Measurements from ENCODE around the gene CDKN2B-AS1. TPM values are rescaled to one million over a fixed set of nuclear protein-coding genes. Genes with fewer than 3 reads are reported as not detected.
A peak's percentile ranks its signal among the peaks of the same experiment; 100 is the strongest.

The CDKN2B-AS1 gene
- total and polyA plus RNA-seq, 2 experiments from 2014 or later: 0.61 to 4.1 TPM

DNA sequence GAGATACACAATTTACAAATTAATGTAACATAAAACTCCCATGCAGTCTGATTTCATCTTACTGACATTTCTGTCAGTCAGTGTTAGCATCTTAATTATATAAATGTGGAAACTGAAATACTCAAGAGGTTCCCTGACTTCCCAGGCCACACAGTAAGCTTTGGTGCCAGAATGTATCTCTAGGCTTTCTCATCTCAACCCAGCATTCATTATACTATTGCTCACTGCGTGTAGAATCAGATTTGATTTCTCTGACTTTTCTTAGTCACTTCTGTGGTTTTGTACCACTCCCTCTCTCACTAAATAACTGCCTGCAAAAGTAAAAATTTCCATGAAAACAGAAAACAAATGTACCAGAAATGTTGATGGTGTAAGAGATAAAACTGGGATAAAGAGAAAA lies 46.2 kb downstream of the CDKN2B-AS1 start:
- H3K4me3 ChIP-seq: peak overlapping the region; percentile 5; the same call in 1 of the 2 replicates
- H3K9ac ChIP-seq: peak overlapping the region; percentile 36; the same call in 1 of the 2 replicates
- no peak overlapping the region for H2AFZ ChIP-seq
- in situ Hi-C loops (cut with MboI): no loop called here
- H3K9me3 ChIP-seq (ENCODE audit: low read depth): no peaks in the 10 kb centered on the region
- H3K27ac ChIP-seq: peak overlapping the region; percentile 79
- H3K9me2 ChIP-seq (ENCODE audit: insufficient read depth): no peaks in the 10 kb centered on the region
- H3K4me1 ChIP-seq (ENCODE audit: insufficient read depth): peaks cover 62% of the 10 kb centered on the region
- H3F3A ChIP-seq (ENCODE audit: insufficient read depth): peaks cover 37% of the 10 kb centered on the region
- H3K27me3 ChIP-seq (replicated peaks; ENCODE audit: insufficient read depth): no peaks in the 10 kb centered on the region
- no peaks in the 10 kb centered on the region for H4K20me1 ChIP-seq (ENCODE audit: insufficient read depth)
- WGBS, 2 experiments (ENCODE audit: low coverage in 1 of 2, low lambda C conversion rate in 2 of 2, missing lambda C conversion rate in 2 of 2): 0 to 4% methylated on average over 1 of the region's 1 CpG
- no peaks in the 10 kb centered on the region for H3K36me3 ChIP-seq (ENCODE audit: low read depth)
- DNase-seq: peak; percentile 90
- 0 out of 2 replicates have a peak, but pooled peaks have one; percentile 63 for TF ChIP-seq EZH2phosphoT487 (IDR thresholded peaks at IDR 0.05; ENCODE audit: insufficient read depth, low read depth)
- TF ChIP-seq EZH2 (IDR thresholded peaks at IDR 0.05; ENCODE audit: insufficient read depth, poor library complexity, severe bottlenecking): no peak
- H3K4me2 ChIP-seq (ENCODE audit: unreplicated experiment): peak overlapping the region; percentile 45
- H3K79me2 ChIP-seq (ENCODE audit: insufficient read depth): no peaks in the 10 kb centered on the region

DNA sequence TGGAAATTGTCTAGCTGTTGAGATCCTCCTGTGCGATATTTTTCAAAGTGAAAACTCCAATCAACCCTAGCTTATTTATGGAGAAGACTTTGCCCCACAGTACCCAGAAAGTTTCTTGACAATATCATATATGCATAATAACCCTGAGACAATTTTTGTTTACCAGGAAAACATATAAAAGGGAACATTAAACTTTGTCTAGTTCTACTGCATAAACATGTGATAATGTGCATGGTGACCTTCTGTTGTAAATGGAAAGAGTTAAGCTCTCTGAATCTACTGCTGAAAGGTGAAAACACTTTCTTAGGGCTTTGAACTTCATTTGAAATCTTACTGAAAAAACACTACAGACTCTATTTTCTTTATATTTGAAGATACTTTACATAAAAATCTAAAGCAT lies 46.8 kb downstream of the CDKN2B-AS1 start:
- DNase-seq: peak; percentile 4
- Histone ChIP-seq H3K4me1 (ENCODE audit: insufficient read depth) (peaks cover 59% of the 10 kb centered on the region), H3K4me2 (ENCODE audit: unreplicated experiment) (peak overlapping the region; percentile 41), H4K20me1 (ENCODE audit: insufficient read depth) (no peaks in the 10 kb centered on the region), H3K4me3 (peak overlapping the region; percentile 5; the same call in 1 of the 2 replicates), H3K9ac (0 out of 2 replicates have a peak overlapping the region, but pooled peaks have one; percentile 36), H2AFZ (no peak overlapping the region), H3F3A (ENCODE audit: insufficient read depth) (peaks cover 37% of the 10 kb centered on the region), H3K9me3 (ENCODE audit: low read depth) (no peaks in the 10 kb centered on the region), H3K27me3 (replicated peaks; ENCODE audit: insufficient read depth) (no peaks in the 10 kb centered on the region), H3K9me2 (ENCODE audit: insufficient read depth) (no peaks in the 10 kb centered on the region), H3K36me3 (ENCODE audit: low read depth) (no peaks in the 10 kb centered on the region), H3K79me2 (ENCODE audit: insufficient read depth) (no peaks in the 10 kb centered on the region), H3K27ac (peak overlapping the region; percentile 79)
- 97 to 100% methylated on average over 1 of the region's 1 CpG for WGBS, 2 experiments (ENCODE audit: low coverage in 1 of 2, low lambda C conversion rate in 2 of 2, missing lambda C conversion rate in 2 of 2)
- in situ Hi-C loops (cut with MboI): no loop called here
- TF ChIP-seq EZH2 (IDR thresholded peaks at IDR 0.05; ENCODE audit: insufficient read depth, poor library complexity, severe bottlenecking) (no peak), EZH2phosphoT487 (IDR thresholded peaks at IDR 0.05; ENCODE audit: insufficient read depth, low read depth) (no peak)

DNA sequence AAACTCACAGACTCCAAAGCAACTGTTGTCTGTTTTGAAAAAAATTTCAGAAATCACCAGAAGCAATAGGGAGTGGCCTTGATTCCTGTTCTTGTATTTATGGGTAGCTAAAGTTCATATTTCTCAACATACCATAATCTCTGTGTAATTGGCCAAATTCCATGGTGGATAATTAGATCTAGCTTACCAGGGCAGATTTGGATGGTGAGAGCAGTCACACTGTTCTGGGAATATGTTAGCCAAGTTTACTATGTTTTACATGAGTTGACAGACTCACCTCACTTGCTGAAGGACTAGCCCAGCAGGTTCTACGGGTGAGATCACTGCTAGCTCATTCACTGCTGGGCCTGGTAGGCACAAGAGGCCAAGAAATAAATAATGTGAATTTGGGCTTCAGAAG lies 47.2 kb downstream of the CDKN2B-AS1 start:
- Histone ChIP-seq H3K27me3 (replicated peaks; ENCODE audit: insufficient read depth) (no peaks in the 10 kb centered on the region), H3K79me2 (ENCODE audit: insufficient read depth) (no peaks in the 10 kb centered on the region), H3K27ac (peak overlapping the region; percentile 79), H3K4me2 (ENCODE audit: unreplicated experiment) (peak overlapping the region; percentile 41), H3F3A (ENCODE audit: insufficient read depth) (peaks cover 37% of the 10 kb centered on the region), H3K36me3 (ENCODE audit: low read depth) (no peaks in the 10 kb centered on the region), H3K4me3 (no peak overlapping the region), H4K20me1 (ENCODE audit: insufficient read depth) (no peaks in the 10 kb centered on the region), H3K4me1 (ENCODE audit: insufficient read depth) (peaks cover 59% of the 10 kb centered on the region), H2AFZ (no peak overlapping the region), H3K9me3 (ENCODE audit: low read depth) (no peaks in the 10 kb centered on the region), H3K9ac (no peak overlapping the region), H3K9me2 (ENCODE audit: insufficient read depth) (no peaks in the 10 kb centered on the region)
- DNase-seq: peak; percentile 47
- WGBS, 2 experiments (ENCODE audit: low coverage in 1 of 2, low lambda C conversion rate in 2 of 2, missing lambda C conversion rate in 2 of 2): 92 to 95% methylated on average over 1 of the region's 1 CpG
- in situ Hi-C loops (cut with MboI): no loop called here
- TF ChIP-seq EZH2phosphoT487 (IDR thresholded peaks at IDR 0.05; ENCODE audit: insufficient read depth, low read depth) (no peak), EZH2 (IDR thresholded peaks at IDR 0.05; ENCODE audit: insufficient read depth, poor library complexity, severe bottlenecking) (no peak)

DNA sequence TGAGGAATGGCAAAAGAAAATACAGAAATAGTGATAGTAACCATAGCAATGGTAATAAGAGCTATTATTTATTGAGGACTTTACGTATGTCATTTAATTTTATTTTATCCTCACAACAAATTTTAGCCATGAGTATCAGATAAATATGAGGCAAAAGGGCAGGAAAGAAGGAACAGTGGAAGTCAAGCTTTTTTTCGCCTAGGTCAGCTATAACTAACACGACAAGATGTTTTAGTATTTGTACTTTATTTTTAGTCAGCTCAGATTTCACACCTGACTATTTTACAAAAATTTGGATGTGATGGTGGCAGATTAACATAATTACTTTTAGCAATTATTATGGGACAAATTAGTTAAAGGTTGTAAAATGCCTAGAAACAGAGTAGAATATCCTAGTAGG lies 49.3 kb downstream of the CDKN2B-AS1 start:
- no peaks in the 10 kb centered on the region for H3K9me2 ChIP-seq (ENCODE audit: insufficient read depth)
- in situ Hi-C loops (cut with MboI): no loop called here
- no peak overlapping the region for H3K4me2 ChIP-seq (ENCODE audit: unreplicated experiment)
- H3K36me3 ChIP-seq (ENCODE audit: low read depth): no peaks in the 10 kb centered on the region
- H3K27me3 ChIP-seq (replicated peaks; ENCODE audit: insufficient read depth): no peaks in the 10 kb centered on the region
- no peak overlapping the region for H2AFZ ChIP-seq
- no peaks in the 10 kb centered on the region for H3K79me2 ChIP-seq (ENCODE audit: insufficient read depth)
- H3K4me1 ChIP-seq (ENCODE audit: insufficient read depth): peaks cover 44% of the 10 kb centered on the region
- H3K27ac ChIP-seq: no peak overlapping the region
- TF ChIP-seq EZH2phosphoT487 (IDR thresholded peaks at IDR 0.05; ENCODE audit: insufficient read depth, low read depth) (no peak), EZH2 (IDR thresholded peaks at IDR 0.05; ENCODE audit: insufficient read depth, poor library complexity, severe bottlenecking) (no peak)
- no peak overlapping the region for H3K9ac ChIP-seq
- no peak for DNase-seq
- WGBS, 2 experiments (ENCODE audit: low coverage in 1 of 2, low lambda C conversion rate in 2 of 2, missing lambda C conversion rate in 2 of 2): 64 to 65% methylated on average over 3 of the region's 3 CpGs
- no peak overlapping the region for H3K4me3 ChIP-seq
- H3K9me3 ChIP-seq (ENCODE audit: low read depth): no peaks in the 10 kb centered on the region
- H4K20me1 ChIP-seq (ENCODE audit: insufficient read depth): no peaks in the 10 kb centered on the region
- H3F3A ChIP-seq (ENCODE audit: insufficient read depth): peaks cover 37% of the 10 kb centered on the region

DNA sequence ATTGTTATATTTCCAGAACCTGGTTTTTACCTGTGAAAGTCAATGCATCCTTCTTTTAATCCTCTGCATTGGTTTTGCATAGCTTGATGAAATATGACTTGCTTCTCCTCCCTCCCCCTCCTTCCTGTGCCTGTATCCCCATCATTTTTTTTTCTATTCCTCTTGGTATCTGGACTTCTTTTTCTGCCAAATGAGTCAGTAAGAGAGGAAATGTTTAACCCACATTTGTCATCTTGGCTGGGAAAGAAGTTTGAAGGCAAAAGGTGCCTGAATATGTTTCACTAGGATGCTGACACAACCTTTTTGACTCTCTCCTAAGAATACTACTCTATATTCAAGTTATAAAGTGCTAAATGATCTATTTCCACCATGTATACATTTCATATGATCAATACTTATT lies 50.0 kb downstream of the CDKN2B-AS1 start:
- H3K27ac ChIP-seq: no peak overlapping the region
- H3K27me3 ChIP-seq (replicated peaks; ENCODE audit: insufficient read depth): no peaks in the 10 kb centered on the region
- H3K4me3 ChIP-seq: no peak overlapping the region
- H4K20me1 ChIP-seq (ENCODE audit: insufficient read depth): no peaks in the 10 kb centered on the region
- H3K9me3 ChIP-seq (ENCODE audit: low read depth): no peaks in the 10 kb centered on the region
- no peak for TF ChIP-seq EZH2 (IDR thresholded peaks at IDR 0.05; ENCODE audit: insufficient read depth, poor library complexity, severe bottlenecking)
- no peak for TF ChIP-seq EZH2phosphoT487 (IDR thresholded peaks at IDR 0.05; ENCODE audit: insufficient read depth, low read depth)
- no peak overlapping the region for H2AFZ ChIP-seq
- H3K36me3 ChIP-seq (ENCODE audit: low read depth): no peaks in the 10 kb centered on the region
- no peaks in the 10 kb centered on the region for H3K9me2 ChIP-seq (ENCODE audit: insufficient read depth)
- peaks cover 51% of the 10 kb centered on the region for H3K4me1 ChIP-seq (ENCODE audit: insufficient read depth)
- H3K9ac ChIP-seq: no peak overlapping the region
- H3F3A ChIP-seq (ENCODE audit: insufficient read depth): peaks cover 37% of the 10 kb centered on the region
- peak; percentile 91 for DNase-seq
- in situ Hi-C loops (cut with MboI): no loop called here
- no peaks in the 10 kb centered on the region for H3K79me2 ChIP-seq (ENCODE audit: insufficient read depth)
- H3K4me2 ChIP-seq (ENCODE audit: unreplicated experiment): peak overlapping the region; percentile 35

All from GM23248 (cell line).